Progenitor cell of endocrine pancreas (in vitro differentiated cells): Measurements from ENCODE around the gene CREBBP. TPM values are rescaled to one million over a fixed set of nuclear protein-coding genes. Genes with fewer than 3 reads are reported as not detected.
A peak's percentile ranks its signal among the peaks of the same experiment; 100 is the strongest.

Experiments
- DNase-seq: peaks from one replicate; pipeline ENCODE4 v3.0.0; 2021; ENCODE audit warnings: low spot score; ENCODE audit not compliant: unreplicated experiment
- H3K27ac Mint-ChIP-seq: 2 replicates; pipeline ENCODE4 v1.8.0; 2021; ENCODE audit warnings: mild to moderate bottlenecking, moderate library complexity, mixed read lengths
- H3K27me3 Mint-ChIP-seq: 2 replicates; pipeline ENCODE4 v1.8.0; 2021; ENCODE audit warnings: mixed read lengths
- H3K36me3 Mint-ChIP-seq: 2 replicates; pipeline ENCODE4 v1.8.0; 2022; ENCODE audit warnings: mixed read lengths; ENCODE audit not compliant: insufficient read depth
- H3K4me1 Mint-ChIP-seq: 2 replicates; pipeline ENCODE4 v1.8.0; 2021; ENCODE audit warnings: low read depth, mixed read lengths
- H3K4me3 Mint-ChIP-seq: 2 replicates; pipeline ENCODE4 v1.8.0; 2021; ENCODE audit warnings: low read depth, mild to moderate bottlenecking, moderate library complexity, mixed read lengths
- H3K9me3 Mint-ChIP-seq: 2 replicates; pipeline ENCODE4 v1.8.0; 2021; ENCODE audit warnings: low read depth, mixed read lengths
- total RNA-seq: library from RNA; stranded (reverse); gene quantifications from 2 replicates; pipeline ENCODE4 v1.2.1, GENCODE V29; 2021
- TF ChIP-seq, protein P1 (sequence below): fragments of 200-600 bp; sonication (generic); IDR thresholded peaks from one replicate; pipeline ENCODE4 v1.5.0; 2021; ENCODE audit warnings: antibody characterized with exemption, mild to moderate bottlenecking; ENCODE audit not compliant: unreplicated experiment

Gene CREBBP
- total RNA-seq, 1 donor from 2014 or later: 144 TPM

- H3K4me3 Mint-ChIP-seq: no peak overlapping the region
- H3K27me3 Mint-ChIP-seq: no peaks in the 10 kb centered on the region
- TF ChIP-seq, protein P1, sequence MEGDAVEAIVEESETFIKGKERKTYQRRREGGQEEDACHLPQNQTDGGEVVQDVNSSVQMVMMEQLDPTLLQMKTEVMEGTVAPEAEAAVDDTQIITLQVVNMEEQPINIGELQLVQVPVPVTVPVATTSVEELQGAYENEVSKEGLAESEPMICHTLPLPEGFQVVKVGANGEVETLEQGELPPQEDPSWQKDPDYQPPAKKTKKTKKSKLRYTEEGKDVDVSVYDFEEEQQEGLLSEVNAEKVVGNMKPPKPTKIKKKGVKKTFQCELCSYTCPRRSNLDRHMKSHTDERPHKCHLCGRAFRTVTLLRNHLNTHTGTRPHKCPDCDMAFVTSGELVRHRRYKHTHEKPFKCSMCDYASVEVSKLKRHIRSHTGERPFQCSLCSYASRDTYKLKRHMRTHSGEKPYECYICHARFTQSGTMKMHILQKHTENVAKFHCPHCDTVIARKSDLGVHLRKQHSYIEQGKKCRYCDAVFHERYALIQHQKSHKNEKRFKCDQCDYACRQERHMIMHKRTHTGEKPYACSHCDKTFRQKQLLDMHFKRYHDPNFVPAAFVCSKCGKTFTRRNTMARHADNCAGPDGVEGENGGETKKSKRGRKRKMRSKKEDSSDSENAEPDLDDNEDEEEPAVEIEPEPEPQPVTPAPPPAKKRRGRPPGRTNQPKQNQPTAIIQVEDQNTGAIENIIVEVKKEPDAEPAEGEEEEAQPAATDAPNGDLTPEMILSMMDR: no peak
- H3K36me3 Mint-ChIP-seq: peaks cover 60% of the 10 kb centered on the region
- H3K27ac Mint-ChIP-seq: peak overlapping the region; percentile 88
- no peak for DNase-seq
- peaks cover 27% of the 10 kb centered on the region for H3K4me1 Mint-ChIP-seq
- no peaks in the 10 kb centered on the region for H3K9me3 Mint-ChIP-seq
These were observed 142.0 kb downstream of the CREBBP start for GRCh38 chr16:3738541-3738940.

DNA sequence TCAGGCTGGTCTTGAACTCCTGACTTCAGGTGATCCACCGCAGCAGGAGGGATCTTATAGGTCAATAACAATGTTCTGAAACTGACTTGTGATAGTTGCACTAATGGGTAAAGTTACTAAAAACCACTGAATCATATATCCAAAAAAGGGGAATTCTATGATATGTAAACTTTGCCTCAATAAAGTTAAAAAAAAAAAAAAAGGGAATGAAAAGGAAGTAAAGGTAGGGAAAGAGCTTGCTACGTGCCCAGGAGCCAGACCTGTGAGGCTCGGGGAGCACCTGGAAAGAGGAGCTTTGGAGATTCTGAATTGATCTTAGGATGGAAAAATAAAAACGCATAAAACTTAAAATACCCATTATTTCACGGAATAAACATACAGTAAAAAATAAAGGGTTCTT, 142.4 kb downstream of the CREBBP start:
- TF ChIP-seq, protein P1: no peak
- no peaks in the 10 kb centered on the region for H3K27me3 Mint-ChIP-seq
- no peak overlapping the region for H3K4me3 Mint-ChIP-seq
- no peaks in the 10 kb centered on the region for H3K9me3 Mint-ChIP-seq
- peaks cover 27% of the 10 kb centered on the region for H3K4me1 Mint-ChIP-seq
- no peak for DNase-seq
- H3K27ac Mint-ChIP-seq: peak overlapping the region; percentile 88
- peaks cover 57% of the 10 kb centered on the region for H3K36me3 Mint-ChIP-seq

DNA sequence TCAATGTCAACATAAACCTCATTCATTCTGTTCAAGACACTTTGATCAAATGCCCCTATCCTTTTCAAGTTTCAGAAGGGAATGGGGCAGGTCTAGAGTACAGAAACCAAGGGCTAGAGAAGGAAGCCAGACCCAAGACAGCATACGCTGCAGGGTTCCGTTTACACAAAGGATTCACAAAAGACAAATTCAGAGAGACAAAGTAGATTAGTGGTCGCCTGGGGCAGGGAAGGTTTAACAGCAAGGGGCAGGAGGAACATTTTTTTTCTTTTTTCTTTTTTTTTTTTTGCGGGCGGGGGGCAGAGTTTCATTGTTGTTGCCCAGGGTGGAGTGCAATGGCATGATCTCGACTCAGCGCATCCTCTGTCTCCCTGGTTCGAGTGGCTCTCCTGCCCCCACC, 143.3 kb downstream of the CREBBP start:
- no peak for DNase-seq
- H3K4me1 Mint-ChIP-seq: peaks cover 27% of the 10 kb centered on the region
- H3K27me3 Mint-ChIP-seq: no peaks in the 10 kb centered on the region
- H3K9me3 Mint-ChIP-seq: no peaks in the 10 kb centered on the region
- no peak overlapping the region for H3K4me3 Mint-ChIP-seq
- H3K36me3 Mint-ChIP-seq: peaks cover 59% of the 10 kb centered on the region
- TF ChIP-seq, protein P1: no peak
- H3K27ac Mint-ChIP-seq: peak overlapping the region; percentile 88

GRCh38 chr16:3736116-3736515, 144.4 kb downstream of the CREBBP start:
- H3K36me3 Mint-ChIP-seq: peaks cover 59% of the 10 kb centered on the region
- TF ChIP-seq, protein P1: no peak
- H3K4me3 Mint-ChIP-seq: no peak overlapping the region
- H3K27me3 Mint-ChIP-seq: no peaks in the 10 kb centered on the region
- peaks cover 27% of the 10 kb centered on the region for H3K4me1 Mint-ChIP-seq
- DNase-seq: no peak
- H3K27ac Mint-ChIP-seq: peak overlapping the region; percentile 42
- no peaks in the 10 kb centered on the region for H3K9me3 Mint-ChIP-seq

GRCh38 chr16:3735541-3735940, 145.0 kb downstream of the CREBBP start:
- Mint-ChIP-seq H3K4me1 (peaks cover 27% of the 10 kb centered on the region), H3K27me3 (no peaks in the 10 kb centered on the region), H3K4me3 (no peak overlapping the region)

More at GRCh38 chr16:3735541-3735940, 145.0 kb downstream of the CREBBP start:
- Mint-ChIP-seq H3K9me3 (no peaks in the 10 kb centered on the region), H3K27ac (peak overlapping the region; percentile 70), H3K36me3 (peaks cover 56% of the 10 kb centered on the region)
- TF ChIP-seq, protein P1: no peak
- DNase-seq: no peak
